GM19455 (cell line): ENCODE data around the gene TTC1.
"Not testable (repeated sequence)": the region's sequence is repeated elsewhere in the genome, so short reads cannot be mapped to it uniquely, and the experiment has no call there.

ENCODE experiments used
- ATAC-seq: cut with Tn5 transposase; IDR thresholded peaks from one replicate; pipeline ENCODE4 v1.9.1; 2021; ENCODE audit not compliant: unreplicated experiment

TTC1 gene

GRCh38 chr5:160036884-160037283 lies 27.9 kb downstream of the TTC1 start:
- ATAC-seq, result no peak

DNA sequence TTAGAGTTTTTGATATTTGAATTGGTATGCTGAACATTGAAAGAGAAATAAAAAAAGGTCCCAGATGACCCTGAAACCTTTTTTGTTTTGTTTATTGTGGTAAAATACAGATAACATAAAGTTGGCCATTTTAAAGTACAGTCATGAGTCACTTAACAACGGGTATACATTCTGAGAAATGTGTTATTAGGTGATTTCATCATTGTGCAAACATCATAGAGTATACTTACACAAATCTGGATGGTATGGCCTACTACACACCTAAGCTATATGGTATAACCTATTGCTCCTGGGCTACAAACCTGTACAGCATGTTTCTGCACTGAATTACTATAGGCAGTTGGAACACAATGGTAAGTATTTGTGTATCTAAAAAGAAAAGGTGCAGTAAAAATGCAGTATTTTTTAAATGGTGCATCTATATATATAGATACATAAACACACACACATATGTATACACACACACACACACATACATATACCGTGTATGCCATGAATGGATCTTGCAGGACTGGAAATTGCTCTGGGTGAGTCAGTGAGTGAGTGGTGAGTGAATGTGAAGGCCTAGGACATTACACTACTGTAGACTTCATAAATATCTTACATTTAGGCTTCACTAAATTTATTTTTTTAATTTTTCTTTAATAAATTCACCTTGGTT lies 31.0 kb downstream of the TTC1 start:
- ATAC-seq, result no peak

DNA sequence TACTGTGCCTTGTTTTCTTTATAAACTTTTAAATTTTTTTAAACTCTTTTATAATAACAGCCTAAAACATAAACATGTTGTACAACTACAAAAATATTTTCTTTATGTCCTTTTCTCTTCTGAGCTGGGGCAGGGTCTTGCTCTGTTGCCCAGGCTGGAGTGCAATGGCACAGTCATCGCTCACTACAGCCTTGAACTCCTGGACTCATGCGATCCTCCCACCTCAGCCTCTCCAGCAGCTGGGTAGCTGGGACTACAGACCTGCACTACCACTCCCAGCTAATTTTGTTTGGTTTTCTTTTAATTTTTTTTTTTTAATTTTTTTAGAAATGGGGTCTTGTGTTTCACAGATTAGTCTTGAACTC lies 31.5 kb downstream of the TTC1 start:
- ATAC-seq, result no peak

DNA sequence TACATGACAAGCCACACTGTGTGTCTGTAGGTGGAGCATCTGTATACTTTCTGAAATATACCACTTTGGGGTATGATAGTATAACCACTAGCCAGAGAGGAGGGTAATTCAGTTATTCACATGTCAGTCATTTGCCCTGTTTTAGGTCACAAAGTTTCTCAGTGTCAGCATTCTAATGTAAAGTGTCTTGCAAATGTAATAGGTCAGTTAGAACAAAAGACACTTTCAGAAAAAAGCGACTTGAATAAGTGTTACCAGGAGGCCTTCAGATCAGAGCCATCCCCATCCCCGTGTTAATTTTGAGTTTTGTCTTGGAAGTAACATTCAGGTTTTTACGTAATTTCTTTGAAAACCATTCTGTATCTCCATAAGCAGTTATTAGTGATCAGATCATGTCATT lies 33.7 kb downstream of the TTC1 start:
- no peak for ATAC-seq

DNA sequence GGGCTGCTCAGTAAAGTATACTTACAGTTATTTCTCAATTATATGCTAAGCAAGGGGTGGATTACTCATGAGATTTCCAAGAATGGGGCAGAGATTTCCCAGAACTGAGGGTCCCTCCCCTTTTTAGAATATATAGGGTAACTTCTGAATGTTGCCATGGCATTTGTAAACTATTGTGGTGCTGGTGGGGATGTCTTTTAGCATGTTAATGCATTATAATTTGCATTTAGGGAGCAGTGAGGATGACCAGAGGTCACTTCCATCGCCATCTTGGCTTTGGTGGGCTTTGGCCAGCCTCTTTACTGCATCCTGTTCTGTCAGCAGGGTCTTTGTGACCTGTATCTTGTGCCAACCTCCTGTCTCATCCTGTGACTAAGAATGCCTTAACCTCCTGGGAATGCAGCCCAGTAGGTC lies 35.5 kb downstream of the TTC1 start:
- ATAC-seq, result no peak

DNA sequence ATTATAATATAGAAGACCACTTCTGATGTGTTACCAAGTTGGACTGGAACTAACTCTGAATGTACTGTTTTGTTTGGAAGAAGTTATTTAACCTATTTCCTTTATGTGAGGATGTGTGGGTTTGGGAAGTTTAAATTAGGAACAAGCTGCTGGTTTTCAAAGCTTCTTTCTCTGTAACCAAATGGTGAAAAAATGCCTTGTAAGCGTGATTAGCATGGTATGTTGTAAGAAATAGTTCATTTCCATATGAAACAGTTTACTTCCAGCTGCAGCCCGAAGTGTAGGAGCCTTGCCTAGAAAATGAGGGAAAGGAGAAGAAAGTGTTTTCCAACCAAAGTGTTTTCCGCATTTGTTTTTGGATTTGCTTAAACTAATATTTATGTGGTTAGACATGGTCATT lies 36.0 kb downstream of the TTC1 start:
- no peak for ATAC-seq

- ATAC-seq, result no peak
These were observed 38.5 kb downstream of the TTC1 start for GRCh38 chr5:160047423-160047822.

DNA sequence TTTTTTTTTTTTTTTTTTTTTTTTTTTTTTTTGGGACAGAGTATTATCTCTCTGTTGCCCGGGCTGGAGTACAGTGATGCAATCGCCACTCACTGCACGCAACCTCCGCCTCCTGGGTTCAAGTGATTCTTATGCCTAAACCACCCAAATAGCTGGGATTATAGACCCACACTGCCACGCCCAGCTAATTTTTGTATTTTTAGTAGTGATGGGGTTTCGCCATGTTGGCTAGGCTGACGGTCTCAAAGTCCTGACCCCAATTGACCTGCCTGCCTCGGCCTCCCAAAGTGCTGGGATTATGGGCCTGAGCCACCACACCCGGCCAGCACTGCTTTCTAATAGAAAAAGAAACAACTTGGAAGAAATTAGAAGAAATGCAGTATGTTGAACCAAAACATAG lies 39.2 kb downstream of the TTC1 start:
- no peak for ATAC-seq

DNA sequence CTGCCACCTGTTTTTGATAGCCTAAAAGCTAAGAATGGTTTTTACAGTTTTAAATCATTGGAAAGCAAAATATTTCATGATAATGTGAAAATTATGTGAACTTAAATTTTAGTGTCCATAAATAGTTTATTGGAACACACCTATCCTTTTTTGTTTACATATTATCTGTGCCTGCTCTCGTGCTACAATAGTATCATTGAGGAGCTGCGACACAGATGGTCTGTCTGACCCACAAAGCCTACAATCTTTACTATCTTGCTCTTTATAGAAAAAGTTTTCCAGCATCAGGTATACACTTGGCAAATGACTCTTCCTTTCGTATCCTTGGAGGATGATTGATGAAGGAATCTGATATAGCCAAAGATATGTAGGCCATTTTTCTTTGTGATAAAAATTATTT lies 40.2 kb downstream of the TTC1 start:
- no peak for ATAC-seq

GRCh38 chr5:160054047-160054446 lies 45.1 kb downstream of the TTC1 start:
- ATAC-seq, result no peak

DNA sequence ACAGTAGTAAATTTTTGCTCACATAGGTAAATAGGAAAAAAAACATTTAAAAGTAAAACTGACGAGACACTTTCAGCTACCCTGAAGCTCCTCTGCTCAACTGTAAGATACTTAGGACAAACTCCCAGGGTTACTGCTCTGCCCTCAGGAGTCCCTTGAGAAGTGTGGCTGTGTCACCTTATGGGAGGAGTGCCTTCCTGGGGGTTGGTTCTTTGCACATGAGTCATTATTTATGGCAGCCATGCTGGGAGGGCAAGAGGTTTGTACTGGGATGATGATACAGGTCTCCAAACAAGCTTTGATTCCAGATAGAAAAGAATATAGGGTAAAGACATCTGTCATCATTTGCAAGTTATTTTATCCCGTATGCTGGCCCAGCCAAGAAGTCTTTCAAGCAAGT lies 45.9 kb downstream of the TTC1 start:
- ATAC-seq, result no peak

DNA sequence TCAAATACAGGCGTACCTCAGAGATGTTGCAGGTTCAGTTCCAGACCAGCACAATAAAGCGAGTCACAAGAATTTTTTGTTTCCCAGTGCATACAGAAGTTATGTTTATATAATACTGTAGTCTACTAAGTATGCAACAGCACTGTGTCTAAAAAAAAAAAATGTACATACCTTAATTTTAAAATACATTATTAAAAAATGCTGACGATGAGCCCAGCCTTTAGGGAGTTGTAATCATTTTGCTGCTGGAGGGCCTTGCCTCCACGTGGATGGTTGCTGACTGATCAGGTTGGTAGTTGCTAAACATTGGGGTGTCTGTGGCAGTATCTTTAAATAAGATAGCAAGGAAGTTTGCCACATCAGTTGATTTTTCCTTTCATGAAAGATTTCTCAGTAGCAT lies 48.3 kb downstream of the TTC1 start:
- ATAC-seq, result no peak

DNA sequence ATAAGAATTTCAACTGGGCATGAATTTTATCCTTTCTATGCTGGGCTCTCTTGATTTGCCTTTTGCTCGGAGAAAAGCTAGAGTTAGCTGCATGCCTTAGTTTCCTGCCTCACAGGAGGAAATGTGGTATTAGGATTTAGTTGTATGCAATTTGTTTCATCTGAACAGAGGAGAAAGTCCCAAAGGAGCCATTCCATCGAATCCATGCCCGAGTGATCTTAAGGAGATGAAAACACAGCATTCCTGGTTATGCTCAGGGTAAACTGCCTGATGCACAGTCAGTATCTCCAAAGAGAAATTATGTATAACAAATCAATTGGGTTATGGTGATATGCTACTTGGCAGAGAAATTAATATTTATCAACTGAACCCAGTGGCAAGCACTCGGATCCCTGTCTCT lies 51.1 kb downstream of the TTC1 start:
- no peak for ATAC-seq

- no peak for ATAC-seq
These were observed 52.8 kb downstream of the TTC1 start for GRCh38 chr5:160061770-160062169.

DNA sequence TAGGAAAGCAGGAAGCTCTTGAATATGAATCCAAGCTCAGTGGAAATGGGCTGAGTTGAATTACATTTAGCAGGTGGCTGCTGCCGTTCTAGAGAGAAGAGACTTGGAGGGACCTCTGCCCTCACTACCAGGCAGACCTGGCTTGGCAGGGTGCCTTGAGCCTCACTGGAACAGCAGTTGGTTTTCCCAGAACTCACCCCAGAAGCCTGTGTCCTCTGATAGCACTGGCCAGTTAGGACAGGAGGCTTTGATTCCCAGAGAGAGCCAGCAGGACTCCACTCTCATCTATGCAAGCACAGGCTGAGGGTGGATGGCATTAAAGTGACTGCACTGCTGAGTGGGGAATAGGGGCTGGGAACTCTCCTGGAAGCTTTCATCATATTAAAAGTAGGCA lies 55.5 kb downstream of the TTC1 start:
- ATAC-seq, result no peak

DNA sequence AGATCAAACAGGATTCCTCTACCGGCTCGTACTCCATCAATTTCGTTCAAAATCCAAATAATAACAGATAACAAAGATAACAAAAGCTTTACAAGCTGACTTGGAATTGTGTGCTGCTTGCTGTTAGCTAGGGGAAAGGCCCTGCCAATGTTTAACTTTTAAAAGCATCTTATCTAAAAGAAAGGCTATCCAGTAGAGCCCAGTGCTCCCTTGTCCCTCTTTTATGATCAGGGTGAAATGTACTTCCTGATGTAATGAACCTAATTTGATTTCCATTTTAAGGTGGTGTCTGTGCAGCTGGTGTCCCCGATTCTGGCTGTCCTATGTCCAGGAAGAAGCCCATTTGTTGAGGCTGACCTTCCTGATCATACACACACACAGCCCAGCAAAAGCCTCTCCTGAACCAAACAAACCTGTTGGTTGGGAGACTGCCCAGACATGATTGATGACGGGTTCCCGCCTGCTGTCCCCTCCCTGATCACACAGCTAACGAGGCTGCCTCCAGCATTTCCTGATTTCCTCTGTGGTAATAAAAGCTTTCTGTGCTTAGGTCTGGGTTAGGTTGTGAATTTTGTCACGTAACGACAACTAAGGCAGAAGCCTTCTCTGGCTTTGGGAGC lies 56.2 kb downstream of the TTC1 start:
- ATAC-seq, result no peak

- not testable (repeated sequence) for ATAC-seq
These were observed 60.2 kb downstream of the TTC1 start for GRCh38 chr5:160069120-160069519.

GRCh38 chr5:160071516-160071915 lies 62.6 kb downstream of the TTC1 start:
- no peak for ATAC-seq

DNA sequence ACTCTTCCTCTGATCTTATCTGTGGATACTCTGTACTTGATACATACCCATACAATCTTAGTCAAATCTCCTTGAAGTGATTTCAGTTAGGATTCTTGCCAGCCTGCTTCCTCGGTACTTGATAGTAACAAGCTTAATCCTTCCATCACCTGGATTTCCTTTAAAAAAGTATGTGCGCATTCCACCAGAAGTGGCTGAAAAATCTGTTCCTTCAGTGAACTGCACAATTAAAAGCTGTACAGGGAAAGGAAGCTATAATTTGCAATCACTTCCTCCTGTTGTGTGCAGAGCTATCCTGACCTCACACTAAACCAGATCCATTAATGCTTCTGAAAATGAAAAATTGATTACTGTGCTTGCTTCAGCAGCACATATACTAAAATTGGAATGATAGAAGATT lies 63.0 kb downstream of the TTC1 start:
- no peak for ATAC-seq

- ATAC-seq, result no peak
These were observed 66.1 kb downstream of the TTC1 start for GRCh38 chr5:160075073-160075472.

- no peak for ATAC-seq
These were observed 68.1 kb downstream of the TTC1 start for GRCh38 chr5:160076997-160077396.

GRCh38 chr5:160079753-160080152 lies 70.8 kb downstream of the TTC1 start:
- no peak for ATAC-seq

DNA sequence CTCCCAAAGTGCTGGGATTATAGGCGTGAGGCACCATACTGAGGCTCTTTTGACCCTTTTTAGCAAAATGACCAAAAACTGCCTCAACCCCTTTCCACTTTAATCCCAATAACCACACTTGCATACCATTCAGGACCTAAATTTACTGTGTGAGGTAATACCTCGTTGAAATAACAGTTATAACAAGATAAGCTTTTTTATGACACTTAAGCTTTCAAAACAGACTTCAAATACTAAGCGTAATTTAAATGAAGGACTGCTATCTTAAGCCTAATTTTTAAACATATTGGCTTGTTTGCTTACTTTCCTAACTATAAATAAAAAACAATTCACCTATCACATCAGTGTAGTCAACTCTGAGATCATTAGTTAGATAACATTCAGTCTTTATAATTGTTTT lies 72.6 kb downstream of the TTC1 start:
- no peak for ATAC-seq
